Hair follicular keratinocyte (primary cell): ENCODE data around the gene INO80D. TPM values are rescaled to one million over a fixed set of nuclear protein-coding genes. Genes with fewer than 3 reads are reported as not detected.

ENCODE experiments used
- total RNA-seq: library from RNA; depleted of rRNA; stranded (reverse); fragments of >200 nt; gene quantifications from 2 replicates; pipeline ENCODE4 v1.2.3, GENCODE V29; 2015

INO80D gene
- total RNA-seq: 5.4 and 6.5 TPM in 2 replicates

GRCh38 chr2:206085742-206086445 is at the start of gene INO80D:
INO80D (minus strand) TSS chr2:206086174; CDS start chr2:206063016, 23,158 bp downstream.

Other genes with a start within 250 kb of the INO80D start
- gene NDUFS1, start 73.3 kb upstream of the INO80D start, total RNA-seq: 86.3 and 125 TPM in 2 replicates
- 760 and 770 TPM in 2 replicates for gene EEF1B2, start 73.7 kb upstream of the INO80D start, total RNA-seq
- 2.5 and 4.2 TPM in 2 replicates for gene ZDBF2, start 188.5 kb upstream of the INO80D start, total RNA-seq